Stimulated activated CD8-positive, alpha-beta memory T cell treated with anti-CD3 and anti-CD28 coated beads, Interleukin-2, amount 100 ng/mL, for 1 hour (primary cell): ENCODE measurements around the gene CHURC1.

Source experiments
- DNase-seq, 2 donors: peaks; one replicate each; pipeline ENCODE4 v3.0.0-alpha.2; 2020; ENCODE audit warnings: low read depth in 2 of 2

CHURC1 gene

DNA sequence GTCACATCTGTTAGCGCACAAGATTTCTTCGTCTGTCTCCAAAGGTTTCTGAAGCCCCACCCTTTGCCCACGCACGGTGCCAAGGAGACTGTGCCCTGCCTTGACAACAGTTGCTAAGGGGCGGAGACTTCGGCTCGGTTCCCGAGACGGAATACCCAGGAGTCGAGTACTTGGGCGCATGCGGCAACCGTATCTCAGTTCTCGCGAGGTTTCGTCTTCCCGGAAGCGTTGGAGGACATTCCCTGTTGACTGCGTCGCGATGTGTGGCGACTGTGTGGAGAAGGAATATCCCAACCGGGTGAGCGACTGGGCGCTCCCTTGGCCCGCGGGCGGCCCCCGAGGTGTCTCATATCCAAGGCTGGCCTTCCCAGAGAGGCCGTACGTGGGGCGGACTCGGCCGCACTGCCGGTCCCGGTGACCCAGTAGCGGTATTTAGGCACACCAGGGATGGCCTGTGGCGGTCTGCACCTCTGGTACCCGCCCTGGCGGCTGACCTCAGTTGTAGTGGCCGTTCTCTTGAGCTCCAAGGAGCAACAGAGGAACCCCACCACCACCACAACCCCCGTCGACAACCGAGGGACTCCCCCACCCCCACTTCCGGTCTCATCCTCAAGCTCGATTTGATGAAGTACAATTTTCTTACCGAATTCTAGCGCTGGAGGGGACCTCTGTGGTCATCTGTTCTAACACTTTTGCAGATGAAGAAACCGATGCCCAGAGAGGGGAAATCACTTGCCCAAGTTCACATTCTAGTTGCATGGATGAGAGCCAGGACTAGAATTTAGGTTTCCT is at the start of gene CHURC1:
TSS of gene CHURC1 (plus strand) at position 219 of the 792 bp plus-strand sequence. CDS start at position 260, 41 bp downstream.
- DNase-seq: peak; percentile 93 to 97

DNA sequence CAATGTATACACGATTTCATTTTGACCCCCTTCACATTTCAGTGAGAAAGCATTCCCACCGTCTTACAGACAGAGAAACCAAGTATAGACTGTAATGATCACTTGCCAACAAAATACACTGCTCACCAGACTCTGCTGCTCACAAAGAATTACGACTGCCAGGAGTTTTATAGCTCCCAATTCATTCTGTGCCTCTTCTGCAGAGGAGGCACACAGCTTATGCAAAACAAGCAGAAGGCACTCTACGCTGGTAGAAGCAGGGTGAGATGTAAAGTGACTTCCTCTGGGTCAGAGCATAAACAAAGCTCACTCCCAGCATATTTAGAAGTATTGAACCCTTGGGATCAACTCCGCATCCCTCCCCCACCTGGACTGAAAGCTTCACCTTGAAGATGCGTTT is 49.1 kb upstream of the CHURC1 start:
- DNase-seq: no peak

DNA sequence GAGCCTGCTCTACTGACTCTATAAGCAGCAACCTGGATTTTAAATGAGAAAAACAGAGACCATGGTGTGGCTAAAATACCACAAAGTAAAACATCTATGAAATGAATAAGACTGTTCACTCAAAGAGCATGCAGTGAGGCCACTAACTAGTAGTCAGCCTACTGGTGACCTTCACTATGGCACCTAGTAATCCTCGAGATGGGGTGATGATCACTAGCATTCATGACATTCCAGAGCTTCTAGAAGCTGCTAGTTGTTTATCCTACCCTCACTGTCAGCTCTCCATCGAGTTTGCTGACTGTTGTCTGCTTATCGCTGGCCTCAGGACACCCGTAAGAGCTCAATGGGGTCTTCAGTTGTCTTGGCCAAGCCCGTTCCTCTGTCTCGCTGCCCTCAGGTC is 48.3 kb upstream of the CHURC1 start:
- DNase-seq: no peak

DNA sequence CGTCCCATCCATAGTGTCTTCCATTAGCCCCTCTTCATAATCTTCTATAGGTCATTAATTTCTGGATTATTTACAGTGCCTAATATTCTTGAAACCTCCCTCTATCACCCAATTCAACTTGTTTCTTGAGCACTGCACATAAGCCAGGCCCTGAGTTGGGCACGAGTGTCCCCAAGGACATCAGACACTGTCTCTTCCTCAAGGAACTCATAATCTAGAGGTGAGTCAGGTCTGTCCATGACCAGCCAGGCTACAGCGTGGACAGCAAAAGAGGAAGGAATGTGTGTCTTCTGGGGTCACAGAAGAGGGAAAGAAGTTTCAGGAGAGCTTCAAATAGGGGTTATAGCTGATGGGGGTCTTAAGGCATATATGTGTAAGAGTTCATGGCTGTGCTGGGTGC is 47.1 kb upstream of the CHURC1 start:
- DNase-seq: no peak

DNA sequence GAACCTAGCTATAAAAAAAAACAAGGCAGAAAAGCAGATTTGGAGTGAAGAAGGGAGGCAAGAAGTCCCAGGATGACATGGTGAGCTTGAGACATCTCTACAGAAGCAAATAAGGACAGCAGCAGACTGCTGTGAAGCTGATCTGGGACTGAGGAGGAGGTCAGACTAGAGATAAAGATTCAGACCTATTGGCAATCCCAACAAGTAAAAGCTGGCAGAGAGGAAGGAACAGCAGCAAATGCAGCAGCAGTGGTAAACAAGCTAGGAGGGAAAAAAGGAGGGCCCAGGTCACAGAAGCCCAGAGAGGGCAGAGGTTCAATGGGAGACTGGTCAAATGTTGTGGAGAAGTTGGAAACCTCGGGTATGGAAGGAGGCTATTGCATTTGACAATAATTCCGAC is 45.9 kb upstream of the CHURC1 start:
- DNase-seq: no peak

DNA sequence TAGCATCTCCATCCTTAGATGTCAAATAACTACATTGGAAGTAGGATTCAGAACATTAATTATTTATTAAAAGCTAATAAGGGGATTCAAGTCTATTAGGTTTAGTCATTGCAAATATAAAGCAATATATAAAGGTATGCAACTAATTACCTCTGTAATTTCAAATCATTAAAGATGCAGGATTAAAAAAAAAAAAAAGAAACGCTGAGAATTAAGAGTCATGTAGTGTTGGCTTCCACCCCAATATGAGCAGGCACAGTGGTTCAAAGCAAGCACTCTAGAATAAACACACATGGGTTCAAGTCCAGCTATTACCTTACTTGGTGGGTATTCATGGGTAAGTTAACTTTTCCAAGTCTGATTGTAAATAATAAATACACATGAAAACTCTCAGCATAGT is 45.4 kb upstream of the CHURC1 start:
- no peak for DNase-seq

DNA sequence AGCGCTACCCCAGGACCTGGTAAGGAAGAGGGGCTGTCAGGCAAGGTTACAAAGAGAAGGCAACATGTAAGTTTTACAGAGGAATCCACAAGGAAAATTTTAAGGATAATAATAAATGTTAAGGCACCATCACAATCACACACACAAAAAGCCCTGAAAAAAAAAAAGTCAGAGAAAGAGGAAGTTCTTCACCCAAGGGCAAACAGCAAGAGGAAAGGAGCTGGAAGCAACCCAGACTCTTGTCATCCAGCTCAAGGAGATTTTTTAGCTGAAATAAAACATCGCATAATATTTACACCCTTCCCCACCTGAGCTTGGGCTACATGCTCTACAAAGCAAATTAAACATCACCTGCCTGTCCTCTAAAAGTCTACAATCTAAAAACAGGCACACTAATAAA is 44.1 kb upstream of the CHURC1 start:
- no peak for DNase-seq

DNA sequence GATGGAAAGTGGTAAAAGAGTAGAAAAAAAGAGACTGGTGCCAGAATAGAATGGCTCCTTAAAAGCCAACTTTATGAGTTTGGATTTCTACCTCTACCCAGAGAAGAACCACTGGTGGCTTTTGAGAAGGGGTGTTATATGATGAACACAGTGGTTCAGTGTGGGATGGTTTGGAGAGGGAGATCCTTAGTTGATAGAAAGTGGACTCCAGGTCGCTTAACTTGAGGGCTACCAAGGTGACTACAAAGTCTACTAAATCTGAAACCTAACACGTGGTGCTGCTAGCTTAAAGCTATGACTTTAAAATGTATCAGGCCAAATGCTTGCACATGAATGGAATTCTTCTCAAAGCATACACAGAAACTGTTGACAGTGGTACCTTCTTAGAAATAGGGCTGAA is 42.9 kb upstream of the CHURC1 start:
- DNase-seq: no peak

DNA sequence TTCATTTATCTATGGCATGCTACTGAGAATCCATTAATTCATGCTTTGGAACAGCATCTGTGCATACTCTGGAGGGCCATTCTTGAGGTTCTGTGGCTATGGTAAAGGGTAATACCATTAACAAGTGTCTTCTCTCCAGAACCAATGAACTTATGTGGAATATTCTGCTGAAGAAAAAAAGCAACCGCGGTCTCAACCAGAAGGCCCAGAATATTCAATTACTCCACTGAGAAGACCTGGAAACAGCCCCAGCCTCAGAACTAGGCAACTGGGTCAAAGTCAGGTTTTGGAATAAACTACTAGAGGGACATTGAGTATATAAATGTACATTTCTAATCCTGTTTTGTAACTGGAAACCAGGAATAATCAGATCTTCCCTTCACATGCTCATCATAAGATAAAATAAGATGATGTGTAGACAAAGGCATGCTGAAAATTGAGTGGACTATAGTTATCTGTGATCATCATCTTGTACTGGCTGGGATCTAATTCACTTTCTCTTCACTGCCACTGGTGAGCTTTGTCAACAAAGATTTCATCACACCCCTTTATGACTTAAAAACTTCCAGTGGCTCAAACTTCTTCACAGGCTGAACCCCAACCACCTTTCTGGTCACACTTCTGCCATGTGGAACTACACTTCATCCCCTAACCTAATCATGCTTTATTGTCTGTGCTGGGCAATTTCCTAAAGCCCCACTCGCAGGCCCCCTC is 40.6 kb upstream of the CHURC1 start:
- no peak for DNase-seq

DNA sequence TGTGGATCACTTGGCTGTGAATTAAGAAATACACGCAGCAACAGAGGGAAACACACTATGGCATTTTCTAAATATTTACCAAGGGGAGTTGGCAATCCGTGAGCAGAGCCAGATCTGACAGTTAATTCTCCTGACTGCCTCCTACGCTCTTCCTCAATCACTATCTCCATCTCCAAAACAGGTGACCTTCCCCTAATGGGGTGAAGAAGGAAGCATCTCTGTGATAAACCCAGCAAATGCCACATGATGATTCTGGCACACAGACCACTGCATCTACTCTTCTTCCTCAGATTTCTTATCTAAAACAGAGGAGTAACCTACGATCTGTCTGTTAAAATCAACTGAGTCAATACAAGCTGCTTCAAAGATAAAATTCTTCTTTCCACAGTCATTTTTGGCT is 38.9 kb upstream of the CHURC1 start:
- DNase-seq: no peak

DNA sequence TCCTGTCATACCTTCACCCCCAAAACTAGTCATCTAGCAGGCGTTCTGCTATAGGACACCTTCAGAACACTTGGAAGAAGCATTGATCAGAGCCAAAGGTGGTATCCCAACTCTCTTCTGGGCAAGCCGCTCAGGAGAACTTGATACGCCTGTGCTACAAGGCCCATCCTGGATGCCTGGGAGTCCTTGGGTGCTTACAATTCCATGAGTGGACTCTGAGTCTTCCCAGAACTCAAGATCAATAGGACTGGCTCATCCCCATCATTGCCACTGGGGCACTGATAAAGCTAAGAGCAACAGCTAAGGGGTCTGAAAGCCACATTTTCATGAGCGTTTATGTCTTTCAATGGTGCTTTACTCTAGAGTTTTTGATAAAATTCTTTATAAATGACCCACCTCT is 36.4 kb upstream of the CHURC1 start:
- no peak for DNase-seq

DNA sequence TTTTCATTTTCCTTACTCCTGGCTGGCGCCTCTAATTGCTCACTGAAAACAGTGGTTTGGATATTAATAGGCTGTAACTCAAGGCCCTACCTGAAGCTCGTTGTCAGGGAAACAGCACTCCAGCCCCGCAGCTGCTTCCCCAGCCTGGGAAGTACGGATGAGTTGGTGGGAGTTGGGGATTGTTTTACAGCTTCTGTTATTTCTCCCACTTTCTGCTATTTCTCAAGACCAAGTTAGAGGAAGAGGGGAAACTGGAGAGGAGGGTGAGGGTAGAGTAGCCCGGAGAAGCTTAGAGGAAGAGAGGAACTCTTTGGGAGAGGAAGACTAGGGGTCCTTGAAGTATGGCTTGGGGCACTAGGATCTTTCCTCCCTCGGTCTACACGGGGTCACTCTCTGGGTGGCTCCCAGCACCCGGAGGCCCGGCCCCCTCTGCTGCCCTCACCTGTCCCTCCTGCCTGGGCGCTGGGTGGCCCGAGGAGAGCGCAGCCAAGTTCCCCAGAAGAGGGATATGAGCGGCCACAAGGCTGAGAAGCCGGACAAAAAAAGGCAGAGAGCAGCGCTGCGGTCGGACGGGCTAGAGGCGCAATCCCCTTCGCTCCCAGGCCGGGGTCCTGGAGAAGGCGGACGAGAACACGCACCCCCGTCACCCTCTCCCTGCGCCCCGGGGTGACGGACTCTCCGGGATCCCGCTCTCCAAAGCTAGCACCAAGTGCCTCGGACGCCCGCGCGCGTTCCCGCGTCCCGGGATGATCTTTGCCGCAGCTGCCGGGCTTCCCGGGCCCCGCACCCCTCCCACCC is 35.2 kb upstream of the CHURC1 start:
- no peak for DNase-seq

DNA sequence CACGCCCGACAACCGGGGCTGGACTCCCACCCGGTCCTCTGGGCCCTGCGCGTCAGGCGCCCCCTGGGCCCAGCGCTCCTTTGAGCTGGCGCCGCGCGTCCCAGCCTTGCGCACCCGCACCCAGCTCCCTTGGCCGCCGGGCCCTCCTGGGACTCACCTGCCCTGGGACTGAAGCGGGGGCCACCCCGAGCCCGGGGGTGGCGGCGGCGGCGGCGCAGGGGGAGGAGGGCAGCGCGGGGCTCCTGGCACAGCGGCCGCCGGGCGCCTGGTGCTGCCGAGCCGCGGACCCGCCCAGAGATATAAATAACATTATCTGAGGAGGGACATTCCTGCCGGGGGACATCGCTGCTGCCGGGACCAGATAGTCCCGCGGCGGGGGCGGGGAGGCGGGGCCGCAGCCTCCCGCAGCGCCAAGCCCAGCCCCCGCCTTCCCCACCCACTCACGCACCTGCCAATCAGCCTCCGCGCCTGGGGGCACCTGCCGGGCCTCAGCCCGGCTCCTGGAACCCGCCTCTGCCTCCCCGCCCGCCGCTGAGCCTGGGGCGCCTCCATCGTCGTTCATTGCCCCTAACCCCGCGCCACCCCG is 34.5 kb upstream of the CHURC1 start, which contains the start of gene SPTB:
TSS of gene SPTB (minus strand) at position 273 of the 586 bp plus-strand sequence. CDS start 56,813 bp downstream, outside the sequence.
- DNase-seq: peak in 1 of 2 donors; percentile 40

DNA sequence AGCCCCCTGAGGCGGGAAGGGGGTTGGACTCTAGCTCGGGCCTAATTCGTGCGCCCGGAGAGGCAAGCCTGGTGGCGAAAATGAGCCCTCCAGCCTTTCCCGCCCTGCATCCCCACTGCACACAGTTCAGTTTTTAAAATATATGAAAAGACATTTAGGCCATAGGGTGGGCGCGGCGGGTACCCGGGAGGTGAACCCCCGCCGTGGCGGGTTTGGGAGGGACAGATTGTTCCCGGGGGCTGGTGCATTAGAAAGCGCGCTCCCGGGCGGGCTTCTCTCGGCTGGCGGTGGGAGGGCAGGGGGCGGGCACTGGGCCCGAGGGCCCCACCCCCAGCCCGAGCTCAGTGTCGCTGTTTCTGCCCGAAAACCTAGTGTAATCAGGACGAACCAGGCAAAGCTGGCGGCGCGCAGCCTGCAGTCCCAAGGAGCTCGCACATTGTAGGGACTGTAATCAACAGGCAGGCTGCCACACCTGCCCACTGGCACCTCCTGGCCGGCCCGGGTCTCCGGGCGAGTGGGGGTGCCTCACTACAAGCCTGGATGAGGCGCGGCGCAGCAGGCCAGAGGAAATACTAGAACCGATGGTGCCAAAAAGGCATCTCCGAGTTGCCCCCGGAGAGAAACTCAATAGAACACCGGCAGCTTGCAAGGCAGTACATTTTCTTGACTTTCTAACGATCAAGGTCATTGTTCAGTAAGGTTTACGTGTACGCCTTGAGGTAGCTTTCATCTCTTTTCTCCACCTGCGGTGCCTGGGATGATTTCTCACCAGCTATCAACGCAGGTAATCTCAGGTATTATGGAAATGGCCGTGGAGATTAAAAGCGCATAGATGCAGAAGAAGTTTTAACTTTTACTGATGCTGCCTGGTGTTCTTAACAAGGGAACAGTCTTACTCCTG is 33.8 kb upstream of the CHURC1 start:
- peak in 1 of 2 donors; percentile 30 for DNase-seq

DNA sequence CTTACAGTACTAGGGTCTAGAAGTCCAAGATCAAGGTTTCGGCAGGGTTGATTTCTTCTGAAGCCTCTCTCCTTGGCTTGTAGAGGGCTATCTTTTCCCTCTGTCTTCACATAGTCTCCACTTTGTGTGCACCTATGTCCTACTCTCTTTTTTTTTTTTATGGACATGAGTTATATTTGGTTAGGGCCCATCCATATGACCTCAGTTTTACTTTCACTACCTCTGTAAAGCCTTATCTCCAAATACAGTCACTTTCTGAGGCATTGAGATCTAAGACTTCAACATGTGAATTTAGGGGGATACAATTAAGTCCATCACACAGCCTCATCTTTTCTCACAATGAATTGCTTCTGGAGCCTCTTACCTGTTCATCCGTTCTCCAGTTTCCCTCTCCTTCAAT is 28.7 kb upstream of the CHURC1 start:
- no peak for DNase-seq

DNA sequence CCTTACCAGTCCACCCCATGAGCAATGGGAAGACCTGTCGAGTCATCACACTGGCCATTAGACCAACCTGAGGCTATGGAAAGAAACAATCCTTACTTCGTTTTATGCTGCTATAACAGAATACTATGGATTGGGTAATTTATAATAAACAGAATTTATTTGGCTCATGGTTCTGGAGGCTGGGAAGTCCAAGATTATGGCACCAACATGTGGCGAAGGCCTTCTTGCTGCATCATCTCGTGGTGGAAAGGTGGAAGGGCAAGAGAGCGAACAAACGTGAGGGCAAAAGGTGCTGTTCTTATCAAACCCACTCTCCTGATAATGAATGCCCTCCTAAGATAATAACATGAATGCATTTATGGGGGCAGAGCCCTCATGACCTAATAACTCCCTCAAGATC is 24.9 kb upstream of the CHURC1 start:
- no peak for DNase-seq

DNA sequence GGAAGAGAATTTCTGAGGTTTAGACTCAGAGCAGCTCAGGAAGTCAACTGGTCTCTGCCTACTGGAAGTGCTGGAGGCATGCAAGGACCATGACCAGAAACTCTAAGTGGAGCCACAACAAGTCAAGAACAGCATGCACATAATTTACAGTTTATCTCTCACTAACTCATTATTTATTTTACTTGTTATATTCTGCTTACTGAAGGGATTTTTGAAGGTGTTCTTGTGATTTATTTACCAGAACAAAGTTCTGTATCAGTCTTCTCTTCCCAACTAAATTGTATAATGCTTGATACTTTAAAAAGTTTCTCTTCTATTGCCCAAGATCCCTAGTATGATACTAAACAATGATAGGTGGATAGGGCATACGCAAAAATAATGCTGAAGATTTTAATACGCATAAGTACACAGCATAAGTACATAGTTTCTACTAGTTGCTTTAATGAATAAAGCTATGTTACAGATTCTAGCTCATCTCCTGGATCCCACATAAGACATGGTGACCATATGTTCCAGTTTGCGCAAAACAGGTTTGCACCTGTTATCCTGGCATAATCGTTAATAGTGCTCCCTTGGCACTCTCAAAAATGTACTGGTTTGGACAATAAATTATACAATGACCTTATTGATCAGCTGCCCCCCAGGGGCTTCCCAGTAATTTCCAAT is 22.9 kb upstream of the CHURC1 start:
- no peak for DNase-seq

DNA sequence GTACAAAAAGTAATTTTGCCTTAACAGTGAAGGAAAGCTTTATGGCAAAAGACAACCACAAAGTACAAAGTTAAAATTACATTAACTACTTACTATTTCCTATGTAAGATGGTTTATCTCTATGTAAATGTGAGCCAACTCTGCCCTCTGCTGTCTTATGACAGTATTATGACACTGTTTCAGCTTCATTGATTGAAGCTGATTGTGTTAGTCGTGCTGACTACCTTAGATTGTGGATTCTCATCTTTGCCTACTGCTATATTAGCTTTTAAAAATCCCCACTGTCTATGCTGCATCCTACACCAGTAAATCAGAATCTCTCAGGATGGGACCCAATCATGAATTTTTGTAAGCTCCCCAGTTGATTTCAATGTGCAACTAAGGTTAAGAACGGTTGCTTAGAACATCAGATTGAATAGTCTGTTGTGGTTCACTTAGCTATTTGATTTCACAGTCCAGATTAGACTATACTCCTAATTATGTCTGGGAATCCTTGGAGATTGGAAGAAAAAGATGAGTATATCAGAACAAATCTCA is 22.3 kb upstream of the CHURC1 start:
- DNase-seq: no peak

DNA sequence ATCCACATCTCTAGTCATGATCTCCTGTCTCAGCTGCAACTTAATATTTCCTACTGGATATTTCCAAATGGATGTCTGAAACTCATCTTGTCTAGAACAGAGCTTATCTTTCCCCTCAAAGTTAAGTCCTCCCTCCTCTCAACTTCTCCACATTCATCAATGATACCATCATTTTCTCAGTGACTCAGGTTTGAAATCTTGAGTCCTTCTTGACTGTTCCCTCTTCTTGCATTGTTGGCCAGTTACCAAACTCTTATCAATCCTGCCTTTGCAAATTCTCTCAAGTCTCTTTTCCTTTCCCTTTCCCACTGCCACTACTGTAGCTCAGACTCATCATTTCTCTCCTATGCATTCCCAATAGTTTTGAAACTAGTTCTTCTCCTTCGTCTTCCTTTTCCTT is 14.3 kb upstream of the CHURC1 start:
- no peak for DNase-seq

DNA sequence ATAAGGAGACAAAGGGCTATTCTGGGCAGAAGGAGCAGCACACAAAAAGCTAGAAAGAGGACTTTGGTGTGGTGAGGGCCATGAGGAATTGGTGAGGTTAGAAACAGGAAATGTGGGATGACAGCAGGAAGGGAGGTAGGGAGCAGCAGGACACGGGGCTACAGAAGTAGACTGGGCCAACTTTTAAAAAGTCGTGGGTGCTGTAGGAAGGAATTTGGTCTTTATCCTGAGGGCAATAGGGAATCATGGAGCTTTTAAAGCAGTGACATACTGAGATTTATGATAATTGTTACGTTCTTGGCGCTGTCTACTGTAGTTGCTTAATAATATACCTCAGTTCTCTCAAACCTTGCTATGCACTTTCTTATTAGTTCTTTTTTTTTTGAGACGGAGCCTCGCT is 8.2 kb upstream of the CHURC1 start:
- no peak for DNase-seq
